B cell (primary cell): ENCODE data around the gene RGS14. TPM values are rescaled to one million over a fixed set of nuclear protein-coding genes. Genes with fewer than 3 reads are reported as not detected.

Experiments used
- ATAC-seq: fragments of 200-7000 bp; cut with Tn5 transposase; one replicate; pipeline ENCODE4 v1.10.0; 2021; ENCODE audit warnings: low read depth, mild to moderate bottlenecking, moderate number of reproducible peaks, moderate library complexity
- CTCF ChIA-PET: fragments of 350-600 bp; sonication (Branson Sonifier 250); formaldehyde crosslinking; loops from one replicate; lab custom pipeline; 2021; ENCODE audit warnings: antibody characterized with exemption, inconsistent platforms; lab: Charles Lee
- POLR2A ChIA-PET: fragments of 350-600 bp; sonication (Branson Sonifier 250); formaldehyde crosslinking; loops from one replicate; lab custom pipeline; 2021; ENCODE audit warnings: antibody characterized with exemption; lab: Charles Lee
- DNase-seq: peaks from one replicate; pipeline ENCODE4 v3.0.0; 2013
- H2AFZ ChIP-seq: 2 replicates; pipeline ENCODE4 v1.6.1; 2012; ENCODE audit warnings: mild to moderate bottlenecking, low read depth, low read length; ENCODE audit not compliant: insufficient read depth, poor library complexity, severe bottlenecking
- H3K27ac ChIP-seq, 2 donors: 1 replicate in 1 of 2; 2 replicates in 1 of 2; pipeline ENCODE4 v1.5.1; 2012 to 2013; ENCODE audit warnings: low read length in 2 of 2, mild to moderate bottlenecking in 2 of 2, moderate library complexity in 1 of 2
- H3K27me3 ChIP-seq, 4 experiments: fragments of 200-600 bp in 1 of 4; sonication (generic) in 1 of 4; replicated peaks in 1 of 4; 1 replicate in 2 of 4; 2 replicates in 2 of 4; pipeline versions ENCODE4 v1.6.1 to v1.7.0; 2013 to 2016; ENCODE audit warnings: low read length in 3 of 4, mild to moderate bottlenecking in 2 of 4, mixed read lengths in 1 of 4, moderate library complexity in 1 of 4; ENCODE audit not compliant: insufficient read depth in 4 of 4, control insufficient read depth in 3 of 4; ENCODE audit errors: control extremely low read depth in 1 of 4
- H3K36me3 ChIP-seq, 2 experiments: replicated peaks in 1 of 2; 1 replicate in 1 of 2; 2 replicates in 1 of 2; pipeline versions ENCODE4 v1.6.1 to v1.7.1; 2013; ENCODE audit warnings: low read length in 1 of 2; ENCODE audit not compliant: insufficient read depth in 2 of 2, control insufficient read depth in 1 of 2; ENCODE audit errors: control extremely low read depth in 1 of 2, extremely low read depth in 1 of 2
- H3K4me1 ChIP-seq, 2 donors: fragments of 200-600 bp in 1 of 2; sonication (generic) in 1 of 2; 1 replicate in 1 of 2; 2 replicates in 1 of 2; pipeline versions ENCODE4 v1.5.1 to v1.6.1; 2013 to 2017; ENCODE audit warnings: low read length in 2 of 2; ENCODE audit not compliant: control insufficient read depth in 2 of 2, insufficient read depth in 2 of 2
- H3K4me2 ChIP-seq: replicated peaks from 2 replicates; pipeline ENCODE3; 2012; ENCODE audit warnings: mild to moderate bottlenecking, low read depth, low read length; ENCODE audit not compliant: poor library complexity, severe bottlenecking
- H3K4me3 ChIP-seq, 5 experiments: fragments of 200-600 bp in 1 of 5; sonication (generic) in 1 of 5; 1 replicate in 3 of 5; 2 replicates in 2 of 5; pipeline versions ENCODE4 v1.5.1 to v1.7.0; 2011 to 2016; ENCODE audit warnings: low read length in 4 of 5, mild to moderate bottlenecking in 4 of 5, low read depth in 2 of 5, control low read depth in 1 of 5, moderate library complexity in 1 of 5; ENCODE audit not compliant: insufficient read depth in 1 of 5; ENCODE audit errors: control extremely low read depth in 1 of 5, extremely low read depth in 1 of 5
- H3K79me2 ChIP-seq: fragments of 200-600 bp; sonication (generic); one replicate; pipeline ENCODE4 v1.6.0; 2016; ENCODE audit warnings: low read length; ENCODE audit not compliant: control insufficient read depth, insufficient read depth
- H3K9ac ChIP-seq: fragments of 200-600 bp; sonication (generic); 2 replicates; pipeline ENCODE4 v1.6.1; 2017; ENCODE audit warnings: mild to moderate bottlenecking, low read length, moderate library complexity
- H3K9me3 ChIP-seq, 3 donors: one replicate each; pipeline versions ENCODE4 v1.6.1 to v1.7.1; 2013; ENCODE audit warnings: low read length in 2 of 3; ENCODE audit not compliant: control insufficient read depth in 2 of 3, insufficient read depth in 1 of 3; ENCODE audit errors: control extremely low read depth in 1 of 3
- H4K20me1 ChIP-seq: 2 replicates; pipeline ENCODE4 v1.6.0; 2012; ENCODE audit warnings: mild to moderate bottlenecking, low read length; ENCODE audit not compliant: insufficient read depth, control insufficient read depth, poor library complexity, severe bottlenecking
- H3K27ac Mint-ChIP-seq: one replicate; pipeline ENCODE4 v1.8.0; 2021; ENCODE audit warnings: mixed read lengths
- H3K27me3 Mint-ChIP-seq: one replicate; pipeline ENCODE4 v1.8.0; 2021; ENCODE audit warnings: mixed read lengths
- H3K4me1 Mint-ChIP-seq: one replicate; pipeline ENCODE4 v1.8.0; 2021; ENCODE audit warnings: mixed read lengths
- H3K4me3 Mint-ChIP-seq: one replicate; pipeline ENCODE4 v1.8.0; 2021; ENCODE audit warnings: mixed read lengths
- H3K9me3 Mint-ChIP-seq: one replicate; pipeline ENCODE4 v1.8.0; 2022; ENCODE audit warnings: mixed read lengths; ENCODE audit not compliant: insufficient read depth
- CTCF ChIP-seq: fragments of 200-600 bp; IDR thresholded peaks from one replicate; pipeline ENCODE4 v1.8.0; 2022; ENCODE audit warnings: antibody characterized with exemption, mild to moderate bottlenecking
- EZH2 ChIP-seq: IDR thresholded peaks from 2 replicates; pipeline ENCODE4 v1.6.1; 2012; ENCODE audit warnings: borderline replicate concordance, low read depth, mild to moderate bottlenecking, moderate library complexity, low read length; ENCODE audit not compliant: insufficient read depth, poor library complexity, severe bottlenecking
- WGBS: methylation state at CpG from one replicate; pipeline ENCODE4 v1.1.5; 2013; ENCODE audit warnings: missing lambda C conversion rate; ENCODE audit not compliant: insufficient coverage; 5-methylcytosine and 5-hydroxymethylcytosine counted together
- intact Hi-C: fragments of 100-400 bp; cut with micrococcal nuclease; formaldehyde crosslinking; loops from one replicate; pipeline ENCODE4 v1.10.0; 2022
- polyA plus RNA-seq: library from polyadenylated mRNA; depleted of rRNA; stranded (reverse); fragments of >200 nt; gene quantifications from 2 replicates; pipeline ENCODE4 v1.2.3, GENCODE V29; 2012
- total RNA-seq, 2 donors: library from RNA; stranded (reverse); fragments of 120-200 nt in 1 of 2; gene quantifications; 1 replicate in 1 of 2; 2 replicates in 1 of 2; pipeline versions ENCODE4 v1.2.3 to v1.2.4, GENCODE V29; 2013 to 2022

The RGS14 gene
- total and polyA plus RNA-seq, 2 donors (not counting 1 experiment from before 2014, with no cell fraction given): 85.8 to 184 TPM

- POLR2A ChIA-PET: no interaction called here
- Mint-ChIP-seq H3K4me3 (no peak overlapping the region), H3K27ac (no peak overlapping the region), H3K4me1 (peaks cover 24% of the 10 kb centered on the region), H3K9me3 (no peaks in the 10 kb centered on the region), H3K27me3 (no peaks in the 10 kb centered on the region)
- Histone ChIP-seq H3K79me2 (peaks cover 38% of the 10 kb centered on the region), H3K4me3 (no peak overlapping the region), H3K36me3 (peaks cover 0 to 87% of the 10 kb centered on the region in 2 experiments), H3K27ac (no peak overlapping the region), H3K27me3 (no peaks in the 10 kb centered on the region), H3K4me1 (peaks cover 15 to 24% of the 10 kb centered on the region in 2 donors), H2AFZ (no peak overlapping the region), H4K20me1 (peaks cover 42% of the 10 kb centered on the region), H3K9me3 (no peaks in the 10 kb centered on the region), H3K9ac (no peak overlapping the region), H3K4me2 (no peak overlapping the region)
- CTCF ChIA-PET: interaction anchor here (1.1 to 1.6 kb wide), 4 partner anchors 17 to 224 kb away, joined by 3 to 5 read pairs (median 4); no protein-coding TSS in a partner anchor
- intact Hi-C loops: no loop called here
- no peak for DNase-seq
- TF ChIP-seq EZH2 (no peak), CTCF (no peak)
- ATAC-seq: no peak
- 99% methylated on average over 7 of the region's 7 CpGs for WGBS
Observed at GRCh38 chr5:177335701-177336065, 22.0 kb upstream of the RGS14 start.

GRCh38 chr5:177336112-177336511, 21.6 kb upstream of the RGS14 start:
- ChIA-PET POLR2A (no interaction called here), CTCF (interaction anchor here (1.1 to 1.6 kb wide), 4 partner anchors 18 to 224 kb away, joined by 3 to 5 read pairs (median 4); no protein-coding TSS in a partner anchor)
- no peaks in the 10 kb centered on the region for H3K27me3 ChIP-seq
- no peak overlapping the region for H3K4me3 ChIP-seq
- TF ChIP-seq CTCF (peak; percentile 25), EZH2 (no peak)
- H3K36me3 ChIP-seq: peaks cover 0 to 85% of the 10 kb centered on the region in 2 experiments
- H3K27ac ChIP-seq: no peak overlapping the region
- Mint-ChIP-seq H3K27me3 (no peaks in the 10 kb centered on the region), H3K4me3 (no peak overlapping the region), H3K9me3 (no peaks in the 10 kb centered on the region), H3K27ac (no peak overlapping the region), H3K4me1 (peaks cover 20% of the 10 kb centered on the region)
- intact Hi-C loops: no loop called here
- peaks cover 39% of the 10 kb centered on the region for H3K79me2 ChIP-seq
- H3K9me3 ChIP-seq: no peaks in the 10 kb centered on the region
- ATAC-seq (peak; percentile 34), DNase-seq (no peak)
- H3K4me1 ChIP-seq: peaks cover 11 to 20% of the 10 kb centered on the region in 2 donors
- H3K9ac ChIP-seq: no peak overlapping the region
- H2AFZ ChIP-seq: no peak overlapping the region
- H3K4me2 ChIP-seq: no peak overlapping the region
- WGBS: 65% methylated on average over 12 of the region's 12 CpGs
- H4K20me1 ChIP-seq: peaks cover 42% of the 10 kb centered on the region
